Ovary (tissue), 9 donors: ENCODE results near the gene SYNGR2. TPM values are rescaled to one million over a fixed set of nuclear protein-coding genes. Genes with fewer than 3 reads are reported as not detected.

ENCODE experiments used
- DNase-seq, 5 donors: peaks; one replicate each; pipeline ENCODE4 v3.0.0-alpha.2; 2019 to 2020
- H3K27ac ChIP-seq, 2 donors: fragments of 200-600 bp; one replicate each; pipeline versions ENCODE4 v1.5.1 to v1.8.0; 2019 to 2022
- H3K27me3 ChIP-seq: fragments of 200-600 bp; one replicate; pipeline ENCODE4 v1.8.0; 2022
- H3K36me3 ChIP-seq: fragments of 200-600 bp; sonication (generic); one replicate; pipeline ENCODE4 v1.5.1; 2019
- H3K4me1 ChIP-seq: one replicate; pipeline ENCODE4 v1.8.1; 2013; ENCODE audit warnings: mild to moderate bottlenecking, moderate library complexity; ENCODE audit not compliant: insufficient read depth
- H3K4me3 ChIP-seq: fragments of 200-600 bp; sonication (generic); one replicate; pipeline ENCODE4 v1.5.1; 2017
- H3K9me3 ChIP-seq, 2 donors: fragments of 200-600 bp in 1 of 2; sonication (generic) in 1 of 2; one replicate each; pipeline versions ENCODE4 v1.5.1 to v1.8.1; 2013 to 2019; ENCODE audit warnings: mild to moderate bottlenecking in 1 of 2, moderate library complexity in 1 of 2
- EP300 ChIP-seq: sonication (generic); formaldehyde crosslinking; IDR thresholded peaks from one replicate; pipeline ENCODE4 v1.6.1; 2017; ENCODE audit warnings: antibody characterized with exemption
- POLR2A ChIP-seq: fragments of 450-650 bp; IDR thresholded peaks from one replicate; pipeline ENCODE4 v1.6.1; 2017; ENCODE audit warnings: antibody characterized with exemption, mild to moderate bottlenecking, moderate library complexity
- WGBS, 3 donors: extraction: QIAGEN DNeasy Blood & Tissue Kit in 1 of 3; methylation state at CpG; one replicate each; pipeline versions ENCODE4 v1.1.5 to v1.1.7; 2013 to 2017; 5-methylcytosine and 5-hydroxymethylcytosine counted together
- intact Hi-C, 4 donors: fragments of 100-400 bp; cut with DNase I; formaldehyde crosslinking; loops; one replicate each; pipeline versions ENCODE4 v1.11.0 to v1.15.1; 2022 to 2023
- polyA plus RNA-seq, 2 donors: library from polyadenylated mRNA; stranded (reverse); fragments of 200-250 nt in 1 of 2; fragments of 350-450 nt in 1 of 2; fragmentation: Illumina TruSeq in 1 of 2; extraction: RNeasy Lipid Tissue Mini Kit (QIAGEN cat#74804) in 1 of 2; gene quantifications; one replicate each; pipeline ENCODE4 v1.2.3, GENCODE V29; 2013 to 2014
- total RNA-seq, 7 donors: library from RNA; depleted of rRNA in 2 of 7; stranded (reverse); fragments of >200 nt in 2 of 7; fragmentation: NEBNext Ultra II Directional in 3 of 7; extraction: Animal tissue kit (Norgen Biotek cat#: 25700) in 3 of 7; gene quantifications; one replicate each; pipeline versions ENCODE4 v1.1.0 to v1.2.4, GENCODE V29; 2016 to 2023
- TF ChIP-seq, protein P1 (sequence below), 3 donors: fragments of 450-650 bp in 2 of 3; fragments of 200-600 bp in 1 of 3; IDR thresholded peaks; one replicate each; pipeline versions ENCODE4 v1.5.1 to v1.8.0; 2016 to 2022; ENCODE audit warnings: antibody characterized with exemption in 3 of 3, mild to moderate bottlenecking in 1 of 3
- donor health status: DM: no; HTN: no; CAD: no; lungs with moderate emphysema.
- donor health status: DM: no; HTN: no; CAD: no.
- donor health status: Bipolar disorder and iron deficiency.
- donor health status: DM: yes; HTN: yes; CAD: no.
- donor health status: DM: no; HTN: no; CAD: no.
- donor health status: DM: yes; HTN: yes; CAD: no.

The SYNGR2 gene
- total and polyA plus RNA-seq, 9 donors: 11.9 to 88.7 (median 45.8) TPM

DNA sequence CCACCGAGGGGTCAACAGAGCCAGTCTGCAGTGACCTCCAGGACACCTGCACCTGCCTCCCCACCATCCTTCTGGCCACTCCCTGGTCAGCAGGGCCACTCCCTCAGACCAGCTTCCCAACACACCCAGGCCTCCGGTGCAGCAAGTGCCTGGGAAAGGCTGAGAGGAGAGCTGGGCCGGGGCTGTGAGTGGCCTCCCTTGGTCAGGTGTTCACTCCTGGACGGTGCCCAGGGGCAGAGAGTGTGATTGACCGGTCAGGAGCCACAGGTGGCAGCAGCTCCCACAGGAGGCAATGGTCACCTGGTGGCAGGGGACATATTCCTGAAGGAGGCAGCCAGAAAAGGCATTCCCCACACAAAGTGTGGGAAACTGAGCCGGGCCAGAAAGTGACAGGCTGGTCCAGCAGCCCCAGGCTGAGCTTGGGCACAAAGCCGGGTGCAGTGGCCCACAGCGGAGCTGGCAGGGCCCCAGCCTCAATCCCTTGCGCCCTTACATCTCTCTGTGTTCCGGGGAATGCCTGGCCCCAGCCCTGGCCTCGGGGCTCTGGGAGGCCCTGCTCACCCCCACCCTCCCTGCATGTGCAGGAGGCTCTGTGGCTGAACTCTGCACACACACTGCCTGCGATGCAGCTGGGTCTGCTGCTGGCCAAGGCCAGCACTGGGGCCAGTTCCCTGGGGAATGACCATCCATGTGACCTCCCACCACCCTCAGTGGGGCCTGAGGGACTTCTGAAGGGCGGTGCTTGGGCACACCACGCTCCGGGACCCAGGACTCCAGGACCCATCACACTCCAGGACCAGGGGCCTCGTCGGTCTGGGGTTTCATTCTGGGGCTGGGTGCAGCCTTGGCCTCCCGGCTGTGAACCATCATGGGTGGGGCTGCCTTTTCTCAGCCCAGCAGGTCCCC is 23.4 kb upstream of the SYNGR2 start:
- Histone ChIP-seq H3K4me1 (peaks cover 21% of the 10 kb centered on the region), H3K4me3 (no peak overlapping the region), H3K27ac (peak overlapping the region; percentile 40 to 52), H3K27me3 (no peaks in the 10 kb centered on the region), H3K36me3 (no peaks in the 10 kb centered on the region), H3K9me3 (no peaks in the 10 kb centered on the region)
- 22 to 45% (median 27%) methylated on average over 18 of the region's 18 CpGs for WGBS, 3 donors
- TF ChIP-seq POLR2A (no peak), EP300 (no peak)
- TF ChIP-seq, protein P1, sequence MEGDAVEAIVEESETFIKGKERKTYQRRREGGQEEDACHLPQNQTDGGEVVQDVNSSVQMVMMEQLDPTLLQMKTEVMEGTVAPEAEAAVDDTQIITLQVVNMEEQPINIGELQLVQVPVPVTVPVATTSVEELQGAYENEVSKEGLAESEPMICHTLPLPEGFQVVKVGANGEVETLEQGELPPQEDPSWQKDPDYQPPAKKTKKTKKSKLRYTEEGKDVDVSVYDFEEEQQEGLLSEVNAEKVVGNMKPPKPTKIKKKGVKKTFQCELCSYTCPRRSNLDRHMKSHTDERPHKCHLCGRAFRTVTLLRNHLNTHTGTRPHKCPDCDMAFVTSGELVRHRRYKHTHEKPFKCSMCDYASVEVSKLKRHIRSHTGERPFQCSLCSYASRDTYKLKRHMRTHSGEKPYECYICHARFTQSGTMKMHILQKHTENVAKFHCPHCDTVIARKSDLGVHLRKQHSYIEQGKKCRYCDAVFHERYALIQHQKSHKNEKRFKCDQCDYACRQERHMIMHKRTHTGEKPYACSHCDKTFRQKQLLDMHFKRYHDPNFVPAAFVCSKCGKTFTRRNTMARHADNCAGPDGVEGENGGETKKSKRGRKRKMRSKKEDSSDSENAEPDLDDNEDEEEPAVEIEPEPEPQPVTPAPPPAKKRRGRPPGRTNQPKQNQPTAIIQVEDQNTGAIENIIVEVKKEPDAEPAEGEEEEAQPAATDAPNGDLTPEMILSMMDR (IDR thresholded peaks at IDR 0.05): no peak
- intact Hi-C loops: no loop called here
- DNase-seq: peak; percentile 56 to 87 (median 80)

DNA sequence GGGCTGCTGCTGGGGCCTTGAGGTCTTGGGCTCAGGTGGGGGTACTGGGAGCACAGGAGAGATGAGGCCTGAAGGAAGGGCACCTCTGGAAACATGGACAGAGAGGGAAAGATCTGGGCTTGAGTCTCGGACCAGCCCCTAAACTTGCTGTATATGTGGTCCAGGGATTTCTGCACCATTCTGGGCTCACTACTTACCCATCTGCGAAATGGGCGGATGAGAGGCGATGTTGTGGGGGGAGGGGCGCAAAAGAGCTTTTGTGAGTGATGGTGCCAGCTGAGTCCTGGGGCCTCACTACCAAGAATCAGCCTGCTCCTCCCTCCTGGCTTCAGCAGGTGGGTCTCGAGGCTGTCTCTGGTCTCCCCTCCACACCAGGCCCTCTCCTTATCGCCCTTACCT is 21.9 kb upstream of the SYNGR2 start:
- peak in 1 of 5 donors; percentile 26 for DNase-seq
- Histone ChIP-seq H3K36me3 (no peaks in the 10 kb centered on the region), H3K4me3 (no peak overlapping the region), H3K27ac (peak overlapping the region in 1 of 2 donors; percentile 52), H3K9me3 (no peaks in the 10 kb centered on the region), H3K27me3 (no peaks in the 10 kb centered on the region), H3K4me1 (peaks cover 21% of the 10 kb centered on the region)
- TF ChIP-seq POLR2A (no peak), EP300 (no peak)
- TF ChIP-seq, protein P1 (IDR thresholded peaks at IDR 0.05): no peak
- intact Hi-C loops: no loop called here
- WGBS, 3 donors: 91 to 99% (median 97%) methylated on average over 7 of the region's 7 CpGs

DNA sequence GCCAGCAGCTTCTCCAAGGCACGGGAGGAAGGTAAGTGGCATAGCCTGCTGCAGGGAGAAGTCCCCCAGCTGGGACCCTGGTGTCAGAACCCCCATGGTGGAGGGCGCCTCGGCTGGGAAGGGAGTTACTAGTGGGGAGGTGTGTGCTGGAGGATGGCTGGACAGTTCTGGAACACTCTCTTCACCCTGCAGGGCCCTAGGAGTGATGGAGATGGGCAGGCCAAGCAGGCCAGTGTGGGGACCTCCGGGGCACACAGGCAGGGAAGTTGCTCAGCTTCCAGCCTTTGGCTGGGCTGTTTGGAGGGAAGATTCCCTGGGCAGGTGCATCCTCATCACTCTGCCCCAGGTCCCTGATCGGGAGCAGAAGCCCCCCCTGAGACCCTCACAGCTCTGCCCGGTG is 21.5 kb upstream of the SYNGR2 start:
- H3K36me3 ChIP-seq: no peaks in the 10 kb centered on the region
- TF ChIP-seq, protein P1 (IDR thresholded peaks at IDR 0.05): no peak
- TF ChIP-seq EP300: no peak
- H3K4me1 ChIP-seq: peaks cover 21% of the 10 kb centered on the region
- no peak for DNase-seq
- no peak overlapping the region for H3K27ac ChIP-seq
- H3K27me3 ChIP-seq: no peaks in the 10 kb centered on the region
- intact Hi-C loops: no loop called here
- no peak overlapping the region for H3K4me3 ChIP-seq
- H3K9me3 ChIP-seq: no peaks in the 10 kb centered on the region
- 80 to 83% (median 81%) methylated on average over 6 of the region's 6 CpGs for WGBS, 3 donors

DNA sequence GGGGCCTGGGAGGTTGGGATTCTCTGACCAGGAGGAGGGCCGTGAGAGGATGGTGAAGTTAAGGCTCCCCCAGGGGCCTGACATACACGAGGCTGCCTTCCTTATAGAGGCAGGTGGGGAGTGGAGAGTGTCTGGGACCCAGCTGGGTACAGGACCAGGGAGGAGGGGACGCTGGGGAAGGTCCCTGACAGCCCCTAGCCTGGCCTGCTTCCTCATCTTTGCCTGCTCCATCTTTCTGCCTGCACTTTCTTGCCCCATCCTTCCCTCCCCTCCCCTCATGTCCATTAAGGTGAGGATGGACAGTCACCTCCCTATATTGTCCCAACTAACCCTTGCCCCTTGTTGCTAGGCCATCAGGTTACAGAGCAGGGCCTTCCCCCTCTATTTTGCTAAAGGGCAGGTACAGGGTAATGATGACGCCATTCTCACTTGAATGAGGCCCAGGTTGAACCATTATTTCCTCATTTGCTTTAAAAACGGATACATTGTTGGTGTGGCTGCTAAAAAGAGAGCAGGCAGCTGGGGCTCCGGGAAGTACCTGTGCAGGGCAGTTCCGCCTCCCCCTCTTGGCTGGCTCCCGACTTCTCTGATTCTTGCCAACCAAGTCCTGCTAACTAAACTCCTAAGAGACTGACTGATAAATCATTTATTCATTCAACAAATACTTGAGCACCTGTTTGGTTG is 20.9 kb upstream of the SYNGR2 start:
- WGBS, 3 donors: 81 to 83% (median 83%) methylated on average over 8 of the region's 8 CpGs
- DNase-seq: no peak
- Histone ChIP-seq H3K9me3 (no peaks in the 10 kb centered on the region), H3K4me1 (peaks cover 21% of the 10 kb centered on the region), H3K27ac (no peak overlapping the region), H3K36me3 (no peaks in the 10 kb centered on the region), H3K4me3 (no peak overlapping the region), H3K27me3 (no peaks in the 10 kb centered on the region)
- intact Hi-C loops: no loop called here
- TF ChIP-seq, protein P1 (IDR thresholded peaks at IDR 0.05): no peak
- no peak for TF ChIP-seq EP300
- no peak for TF ChIP-seq POLR2A
